ENCODE results near the gene OSBPL8. TPM values are rescaled to one million over a fixed set of nuclear protein-coding genes. Genes with fewer than 3 reads are reported as not detected.

Gene OSBPL8
- total RNA-seq, 1 donor from 2014 or later: 33.1 TPM

- intact Hi-C loops (cut with DNase I): no loop called here
- no peak for ATAC-seq
- no peak for DNase-seq (ENCODE audit: missing footprints)
Observed at GRCh38 chr12:76449583-76449982, 110.0 kb downstream of the OSBPL8 start.

GRCh38 chr12:76449016-76449415, 110.6 kb downstream of the OSBPL8 start:
- intact Hi-C loops (cut with DNase I): no loop called here
- ATAC-seq (no peak), DNase-seq (ENCODE audit: missing footprints) (no peak)

GRCh38 chr12:76446090-76446489, 113.5 kb downstream of the OSBPL8 start:
- intact Hi-C loops (cut with DNase I): no loop called here
- no peak for DNase-seq (ENCODE audit: missing footprints)
- no peak for ATAC-seq

- intact Hi-C loops (cut with DNase I): no loop called here
- ATAC-seq (no peak), DNase-seq (ENCODE audit: missing footprints) (no peak)
Observed at GRCh38 chr12:76445462-76445861, 114.1 kb downstream of the OSBPL8 start.

GRCh38 chr12:76444408-76444984, 115.1 kb downstream of the OSBPL8 start:
- ATAC-seq (no peak), DNase-seq (ENCODE audit: missing footprints) (no peak)
- intact Hi-C loops (cut with DNase I): no loop called here

- DNase-seq (ENCODE audit: missing footprints) (no peak), ATAC-seq (no peak)
Observed at GRCh38 chr12:76441016-76441415, 118.6 kb downstream of the OSBPL8 start.

GRCh38 chr12:76432733-76433132, 126.8 kb downstream of the OSBPL8 start:
- no peak for ATAC-seq
- no peak for DNase-seq (ENCODE audit: missing footprints)
- intact Hi-C loops (cut with DNase I): no loop called here

More at GRCh38 chr12:76441016-76441415, 118.6 kb downstream of the OSBPL8 start:
- intact Hi-C loops (cut with DNase I): no loop called here

- ATAC-seq (no peak), DNase-seq (ENCODE audit: missing footprints) (no peak)
- intact Hi-C loops (cut with DNase I): no loop called here
Observed at GRCh38 chr12:76428117-76428516, 131.5 kb downstream of the OSBPL8 start.

- ATAC-seq (no peak), DNase-seq (ENCODE audit: missing footprints) (no peak)
- intact Hi-C loops (cut with DNase I): no loop called here
Observed at GRCh38 chr12:76426160-76426559, 133.4 kb downstream of the OSBPL8 start.

- intact Hi-C loops (cut with DNase I): no loop called here
- DNase-seq (ENCODE audit: missing footprints) (no peak), ATAC-seq (no peak)
Observed at GRCh38 chr12:76424941-76425340, 134.6 kb downstream of the OSBPL8 start.

- ATAC-seq (no peak), DNase-seq (ENCODE audit: missing footprints) (no peak)
- intact Hi-C loops (cut with DNase I): no loop called here
Observed at GRCh38 chr12:76422543-76423438, 136.8 kb downstream of the OSBPL8 start.

GRCh38 chr12:76422154-76422542, 137.4 kb downstream of the OSBPL8 start:
- intact Hi-C loops (cut with DNase I): no loop called here
- DNase-seq (ENCODE audit: missing footprints) (no peak), ATAC-seq (no peak)

- ATAC-seq (no peak), DNase-seq (ENCODE audit: missing footprints) (no peak)
- intact Hi-C loops (cut with DNase I): no loop called here
Observed at GRCh38 chr12:76421046-76421445, 138.5 kb downstream of the OSBPL8 start.

GRCh38 chr12:76420222-76420621, 139.3 kb downstream of the OSBPL8 start:
- DNase-seq (ENCODE audit: missing footprints): no peak

GRCh38 chr12:76417116-76417515, 142.5 kb downstream of the OSBPL8 start:
- ATAC-seq (no peak), DNase-seq (ENCODE audit: missing footprints) (no peak)
- intact Hi-C loops (cut with DNase I): no loop called here

More at GRCh38 chr12:76420222-76420621, 139.3 kb downstream of the OSBPL8 start:
- ATAC-seq: no peak
- intact Hi-C loops (cut with DNase I): no loop called here

GRCh38 chr12:76413121-76413520, 146.4 kb downstream of the OSBPL8 start:
- no peak for ATAC-seq
- DNase-seq (ENCODE audit: missing footprints): no peak
- intact Hi-C loops (cut with DNase I): no loop called here

- no peak for ATAC-seq
- intact Hi-C loops (cut with DNase I): no loop called here
- no peak for DNase-seq (ENCODE audit: missing footprints)
Observed at GRCh38 chr12:76410781-76411180, 148.8 kb downstream of the OSBPL8 start.

- DNase-seq (ENCODE audit: missing footprints): no peak
- ATAC-seq: no peak
- intact Hi-C loops (cut with DNase I): no loop called here
Observed at GRCh38 chr12:76410371-76410770, 149.2 kb downstream of the OSBPL8 start.

- ATAC-seq (no peak), DNase-seq (ENCODE audit: missing footprints) (no peak)
- intact Hi-C loops (cut with DNase I): no loop called here
Observed at GRCh38 chr12:76409074-76409473, 150.5 kb downstream of the OSBPL8 start.

- intact Hi-C loops (cut with DNase I): no loop called here
- no peak for ATAC-seq
Observed at GRCh38 chr12:76407710-76408109, 151.9 kb downstream of the OSBPL8 start.

More at GRCh38 chr12:76407710-76408109, 151.9 kb downstream of the OSBPL8 start:
- DNase-seq (ENCODE audit: missing footprints): no peak
